ENCODE measurements around the gene SLC25A26.

SLC25A26 gene

DNA sequence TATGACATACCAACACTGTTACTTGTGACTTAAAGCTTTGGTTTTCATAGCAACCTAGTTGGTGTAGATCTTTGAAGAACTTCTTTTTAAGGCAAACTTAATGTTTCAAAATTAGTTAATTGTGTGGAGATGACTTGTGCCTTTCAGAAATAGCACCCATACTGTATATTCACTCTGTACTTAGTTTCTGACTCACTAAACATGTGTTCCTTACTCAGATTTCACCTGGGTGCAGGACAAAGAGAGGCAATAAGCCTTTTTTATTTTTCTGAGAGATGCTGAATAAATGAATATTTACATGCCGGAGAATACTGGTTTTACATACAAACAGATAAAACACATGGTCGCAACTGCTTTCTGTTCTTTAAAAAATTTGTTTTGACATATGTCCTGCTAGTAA is 44.8 kb downstream of the SLC25A26 start:
- no peak overlapping the region for H3K4me3 ChIP-seq (ENCODE audit: low read depth, low read length)
- TF ChIP-seq, protein P1, sequence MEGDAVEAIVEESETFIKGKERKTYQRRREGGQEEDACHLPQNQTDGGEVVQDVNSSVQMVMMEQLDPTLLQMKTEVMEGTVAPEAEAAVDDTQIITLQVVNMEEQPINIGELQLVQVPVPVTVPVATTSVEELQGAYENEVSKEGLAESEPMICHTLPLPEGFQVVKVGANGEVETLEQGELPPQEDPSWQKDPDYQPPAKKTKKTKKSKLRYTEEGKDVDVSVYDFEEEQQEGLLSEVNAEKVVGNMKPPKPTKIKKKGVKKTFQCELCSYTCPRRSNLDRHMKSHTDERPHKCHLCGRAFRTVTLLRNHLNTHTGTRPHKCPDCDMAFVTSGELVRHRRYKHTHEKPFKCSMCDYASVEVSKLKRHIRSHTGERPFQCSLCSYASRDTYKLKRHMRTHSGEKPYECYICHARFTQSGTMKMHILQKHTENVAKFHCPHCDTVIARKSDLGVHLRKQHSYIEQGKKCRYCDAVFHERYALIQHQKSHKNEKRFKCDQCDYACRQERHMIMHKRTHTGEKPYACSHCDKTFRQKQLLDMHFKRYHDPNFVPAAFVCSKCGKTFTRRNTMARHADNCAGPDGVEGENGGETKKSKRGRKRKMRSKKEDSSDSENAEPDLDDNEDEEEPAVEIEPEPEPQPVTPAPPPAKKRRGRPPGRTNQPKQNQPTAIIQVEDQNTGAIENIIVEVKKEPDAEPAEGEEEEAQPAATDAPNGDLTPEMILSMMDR (IDR thresholded peaks at IDR 0.05; ENCODE audit: low read depth, low read length, missing control alignments), result no peak
- no peak for DNase-seq (ENCODE audit: low read depth)

DNA sequence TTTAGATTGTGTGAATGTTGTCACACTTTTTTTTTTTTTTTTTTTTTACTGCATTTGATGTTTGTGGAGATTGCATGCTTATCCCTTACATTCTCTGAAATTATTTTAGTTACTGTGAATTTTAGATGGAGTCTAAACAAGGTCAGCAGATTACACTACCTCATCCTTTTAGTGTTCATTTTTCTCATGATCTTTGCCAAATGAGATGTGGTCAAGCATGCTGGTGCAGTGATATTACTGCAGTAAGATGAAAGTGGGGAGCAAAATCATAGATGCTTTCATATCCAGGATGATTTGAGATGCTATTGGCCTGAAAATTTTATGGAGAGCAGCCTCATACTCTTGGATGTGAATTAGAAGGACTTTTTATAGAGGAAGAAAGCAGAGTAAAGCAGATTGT is 45.8 kb downstream of the SLC25A26 start:
- no peak for DNase-seq (ENCODE audit: low read depth)
- TF ChIP-seq, protein P1 (IDR thresholded peaks at IDR 0.05; ENCODE audit: low read depth, low read length, missing control alignments), result no peak
- no peak overlapping the region for H3K4me3 ChIP-seq (ENCODE audit: low read depth, low read length)

DNA sequence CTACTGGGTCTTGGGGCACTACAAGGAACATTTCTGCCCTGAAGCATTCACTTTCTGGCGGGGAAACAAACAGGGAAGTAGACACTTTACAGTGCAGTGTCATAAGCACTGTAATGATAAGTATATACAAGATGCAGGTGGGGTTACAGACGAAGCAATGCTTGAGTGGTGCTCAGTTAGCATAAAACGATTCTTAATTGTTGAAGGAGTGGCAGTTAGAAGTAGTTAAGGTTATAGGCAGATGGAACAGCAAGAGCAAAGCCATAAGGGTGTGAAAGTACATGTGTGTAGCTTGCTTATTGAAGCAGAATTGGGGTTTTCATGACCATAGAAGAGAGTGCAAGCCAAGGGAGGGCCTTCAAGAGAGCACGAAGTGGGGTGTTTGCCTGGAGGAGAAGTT is 46.2 kb downstream of the SLC25A26 start:
- no peak for DNase-seq (ENCODE audit: low read depth)
- H3K4me3 ChIP-seq (ENCODE audit: low read depth, low read length), result no peak overlapping the region
- TF ChIP-seq, protein P1 (IDR thresholded peaks at IDR 0.05; ENCODE audit: low read depth, low read length, missing control alignments), result no peak

DNA sequence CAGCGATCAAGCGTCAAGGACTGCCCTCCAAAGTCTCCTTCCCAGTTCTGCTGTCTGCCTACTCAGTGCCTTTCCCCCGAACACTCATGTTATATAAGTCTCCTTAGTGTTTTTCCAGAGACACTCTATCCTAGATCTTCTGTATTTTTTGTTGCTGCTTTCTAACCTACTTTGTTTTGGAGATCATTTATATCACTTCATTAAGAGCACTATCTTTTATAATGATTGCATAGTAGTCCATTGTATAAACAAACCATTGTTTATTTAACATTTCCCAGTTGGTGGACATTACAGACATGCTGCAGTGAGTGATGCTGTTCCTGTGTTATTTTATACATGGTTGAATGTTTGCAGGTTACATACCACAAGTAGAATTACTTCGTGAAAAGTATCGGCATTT is 47.1 kb downstream of the SLC25A26 start:
- H3K4me3 ChIP-seq (ENCODE audit: low read depth, low read length), result no peak overlapping the region
- DNase-seq (ENCODE audit: low read depth), result no peak
- TF ChIP-seq, protein P1 (IDR thresholded peaks at IDR 0.05; ENCODE audit: low read depth, low read length, missing control alignments), result no peak

DNA sequence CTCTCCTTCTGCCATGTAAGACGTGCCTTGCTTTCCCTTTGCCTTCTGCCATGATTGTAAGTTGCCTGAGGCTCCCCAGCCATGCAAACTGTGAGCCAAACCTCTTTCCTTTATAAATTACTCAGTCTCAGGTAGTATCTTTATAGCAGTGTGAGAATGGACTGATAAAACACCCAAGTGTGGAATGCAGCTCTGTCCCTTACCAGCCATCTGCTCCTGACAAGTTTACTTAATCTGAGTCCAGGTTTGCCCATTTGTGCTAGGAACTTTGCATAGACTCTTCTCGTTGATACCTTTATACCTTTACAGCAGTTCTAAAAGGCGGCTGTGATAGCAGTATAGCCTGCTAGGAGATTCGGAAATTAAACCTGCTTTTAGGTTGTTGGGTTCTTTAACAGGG is 48.1 kb downstream of the SLC25A26 start:
- TF ChIP-seq, protein P1 (IDR thresholded peaks at IDR 0.05; ENCODE audit: low read depth, low read length, missing control alignments), result no peak
- DNase-seq (ENCODE audit: low read depth), result no peak
- H3K4me3 ChIP-seq (ENCODE audit: low read depth, low read length), result no peak overlapping the region

DNA sequence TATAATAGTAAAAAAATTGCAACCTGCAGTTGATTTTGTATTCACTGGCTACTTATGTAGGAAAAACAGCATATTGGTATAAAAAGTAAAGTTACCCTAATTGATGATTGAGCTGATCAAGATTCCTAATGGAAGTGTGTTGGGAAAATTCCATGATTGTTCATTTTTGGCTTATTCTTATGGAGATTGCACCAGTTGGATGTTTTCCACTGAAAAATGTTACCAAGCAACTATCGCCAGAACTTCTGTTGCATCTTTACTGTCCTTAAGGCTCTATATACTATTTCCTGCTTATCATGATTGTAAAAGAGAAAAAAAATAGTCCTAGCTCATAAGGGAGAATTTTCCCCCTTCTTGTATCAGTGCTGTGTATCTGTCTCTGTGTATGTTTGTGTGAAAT is 48.6 kb downstream of the SLC25A26 start:
- DNase-seq (ENCODE audit: low read depth), result no peak
- H3K4me3 ChIP-seq (ENCODE audit: low read depth, low read length), result no peak overlapping the region
- TF ChIP-seq, protein P1 (IDR thresholded peaks at IDR 0.05; ENCODE audit: low read depth, low read length, missing control alignments), result no peak

DNA sequence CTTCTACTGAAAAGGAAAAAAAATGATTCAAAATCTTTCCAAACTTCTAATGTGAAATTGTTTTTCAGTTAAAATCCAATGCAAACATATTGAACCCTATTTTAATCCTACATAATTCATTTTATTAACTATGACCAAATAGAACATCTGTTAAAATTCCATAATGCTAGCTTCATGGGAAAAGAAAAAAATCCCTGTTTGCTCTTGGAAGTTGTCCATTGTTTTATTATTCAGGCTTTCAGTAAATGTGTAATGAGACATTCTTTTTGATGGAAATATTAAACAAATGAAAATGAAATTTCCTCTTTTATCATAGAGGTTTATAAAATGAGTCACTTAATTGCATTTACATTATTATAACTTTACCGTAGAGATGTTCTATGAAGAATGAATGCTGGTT is 49.5 kb downstream of the SLC25A26 start:
- no peak overlapping the region for H3K4me3 ChIP-seq (ENCODE audit: low read depth, low read length)
- TF ChIP-seq, protein P1 (IDR thresholded peaks at IDR 0.05; ENCODE audit: low read depth, low read length, missing control alignments), result no peak
- DNase-seq (ENCODE audit: low read depth), result no peak

Data from GM12864 (cell line).